ENCODE data around the gene LARP4B.

Gene LARP4B

GRCh38 chr10:775245-776075 is 156.0 kb downstream of the LARP4B start:
- H3K23ac ChIP-seq (ENCODE audit: low read length) = no peak overlapping the region
- H3K18ac ChIP-seq (ENCODE audit: low read length) = no peak overlapping the region
- no peaks in the 10 kb centered on the region for H3K79me2 ChIP-seq (ENCODE audit: control insufficient read depth, insufficient read depth, low read length, poor library complexity)
- no peak overlapping the region for H3K27ac ChIP-seq (ENCODE audit: low read depth, low read length)
- H3K4me1 ChIP-seq (ENCODE audit: control insufficient read depth in 1 of 2, insufficient read depth in 2 of 2, low read length in 2 of 2) = peaks cover 2 to 5% of the 10 kb centered on the region in 2 experiments
- no peak overlapping the region for H4K8ac ChIP-seq (ENCODE audit: low read depth, low read length)
- H3K9me3 ChIP-seq (ENCODE audit: insufficient read depth, low read depth, low read length) = peaks cover 3% of the 10 kb centered on the region
- no peak overlapping the region for H2AFZ ChIP-seq (ENCODE audit: insufficient read depth, low read length, poor library complexity)
- H2AK5ac ChIP-seq (ENCODE audit: low read length) = no peak overlapping the region
- no peak overlapping the region for H4K91ac ChIP-seq (ENCODE audit: low read depth, low read length)
- no peak overlapping the region for H3K9ac ChIP-seq (ENCODE audit: low read length)
- no peak overlapping the region for H2BK12ac ChIP-seq (ENCODE audit: low read length)
- no peak overlapping the region for H3K4me2 ChIP-seq (ENCODE audit: low read length)
- H3K14ac ChIP-seq (ENCODE audit: low read length) = no peak overlapping the region
- no peak overlapping the region for H2BK120ac ChIP-seq (ENCODE audit: insufficient read depth, low read length, poor library complexity)
- no peaks in the 10 kb centered on the region for H3K27me3 ChIP-seq (ENCODE audit: insufficient read depth, low read length)
- H3K4me3 ChIP-seq (ENCODE audit: low read depth, low read length) = no peak overlapping the region
- H2BK5ac ChIP-seq (ENCODE audit: low read depth, low read length, poor library complexity) = no peak overlapping the region
- H4K12ac ChIP-seq (ENCODE audit: low read depth, low read length) = no peak overlapping the region
- no peak overlapping the region for H3K4ac ChIP-seq (ENCODE audit: low read depth, low read length)
- DNase-seq = peak in 1 of 2 donors; percentile 16
- H3K79me1 ChIP-seq (ENCODE audit: low read length) = no peaks in the 10 kb centered on the region
- no CpG with 5 or more reads among the region's 38 CpGs for WGBS (ENCODE audit: extremely low coverage, insufficient coverage, insufficient read length)
- no peaks in the 10 kb centered on the region for H3K36me3 ChIP-seq (ENCODE audit: control insufficient read depth in 1 of 2, insufficient read depth in 2 of 2, low read length in 2 of 2)

- Histone ChIP-seq H2AFZ (ENCODE audit: insufficient read depth, low read length, poor library complexity) (no peak overlapping the region), H3K36me3 (ENCODE audit: control insufficient read depth in 1 of 2, insufficient read depth in 2 of 2, low read length in 2 of 2) (no peaks in the 10 kb centered on the region), H3K79me1 (ENCODE audit: low read length) (no peaks in the 10 kb centered on the region), H3K4ac (ENCODE audit: low read depth, low read length) (no peak overlapping the region), H3K9ac (ENCODE audit: low read length) (no peak overlapping the region), H4K91ac (ENCODE audit: low read depth, low read length) (no peak overlapping the region), H2BK12ac (ENCODE audit: low read length) (no peak overlapping the region), H4K12ac (ENCODE audit: low read depth, low read length) (no peak overlapping the region), H3K18ac (ENCODE audit: low read length) (no peak overlapping the region), H3K27ac (ENCODE audit: low read depth, low read length) (no peak overlapping the region), H3K4me1 (ENCODE audit: control insufficient read depth in 1 of 2, insufficient read depth in 2 of 2, low read length in 2 of 2) (peaks cover 2 to 5% of the 10 kb centered on the region in 2 experiments), H3K9me3 (ENCODE audit: insufficient read depth, low read depth, low read length) (peaks cover 3% of the 10 kb centered on the region), H2AK5ac (ENCODE audit: low read length) (no peak overlapping the region), H3K4me2 (ENCODE audit: low read length) (no peak overlapping the region), H3K14ac (ENCODE audit: low read length) (no peak overlapping the region), H2BK120ac (ENCODE audit: insufficient read depth, low read length, poor library complexity) (no peak overlapping the region), H3K4me3 (ENCODE audit: low read depth, low read length) (no peak overlapping the region), H4K8ac (ENCODE audit: low read depth, low read length) (no peak overlapping the region), H2BK5ac (ENCODE audit: low read depth, low read length, poor library complexity) (no peak overlapping the region), H3K23ac (ENCODE audit: low read length) (no peak overlapping the region), H3K79me2 (ENCODE audit: control insufficient read depth, insufficient read depth, low read length, poor library complexity) (no peaks in the 10 kb centered on the region), H3K27me3 (ENCODE audit: insufficient read depth, low read length) (no peaks in the 10 kb centered on the region)
- WGBS (ENCODE audit: extremely low coverage, insufficient coverage, insufficient read length) = no CpG with 5 or more reads among the region's 23 CpGs
- DNase-seq = no peak
Observed at GRCh38 chr10:774661-775244, 156.8 kb downstream of the LARP4B start.

DNA sequence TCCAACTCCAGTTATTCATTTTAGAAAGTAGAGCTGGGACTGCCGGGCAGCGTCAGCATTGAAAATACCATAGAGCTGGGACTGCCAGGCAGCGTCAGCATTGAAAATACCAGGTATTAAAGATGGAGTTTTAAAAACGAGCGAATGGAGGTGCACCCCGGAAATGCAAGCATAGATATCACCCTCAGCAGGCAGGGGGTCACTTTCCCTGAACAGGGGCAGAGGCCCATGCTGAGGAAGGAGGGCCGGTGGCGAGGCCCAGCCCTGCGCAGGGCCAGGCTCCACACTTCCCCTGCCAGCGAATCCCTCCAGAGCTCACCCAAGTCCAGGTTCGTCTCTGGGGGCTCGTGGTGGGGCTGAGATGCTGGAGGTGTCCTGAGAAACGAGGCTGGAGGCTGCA is 157.3 kb downstream of the LARP4B start:
- no peak overlapping the region for H3K4me3 ChIP-seq (ENCODE audit: low read depth, low read length)
- H3K27me3 ChIP-seq (ENCODE audit: insufficient read depth, low read length) = no peaks in the 10 kb centered on the region
- no peak overlapping the region for H3K4me2 ChIP-seq (ENCODE audit: low read length)
- H3K9ac ChIP-seq (ENCODE audit: low read length) = no peak overlapping the region
- H3K23ac ChIP-seq (ENCODE audit: low read length) = no peak overlapping the region
- peaks cover 3% of the 10 kb centered on the region for H3K9me3 ChIP-seq (ENCODE audit: insufficient read depth, low read depth, low read length)
- no peak overlapping the region for H2AK5ac ChIP-seq (ENCODE audit: low read length)
- no peak overlapping the region for H2BK120ac ChIP-seq (ENCODE audit: insufficient read depth, low read length, poor library complexity)
- H3K79me1 ChIP-seq (ENCODE audit: low read length) = no peaks in the 10 kb centered on the region
- H2AFZ ChIP-seq (ENCODE audit: insufficient read depth, low read length, poor library complexity) = no peak overlapping the region
- no CpG with 5 or more reads among the region's 13 CpGs for WGBS (ENCODE audit: extremely low coverage, insufficient coverage, insufficient read length)
- H3K79me2 ChIP-seq (ENCODE audit: control insufficient read depth, insufficient read depth, low read length, poor library complexity) = no peaks in the 10 kb centered on the region
- no peak overlapping the region for H3K14ac ChIP-seq (ENCODE audit: low read length)
- no peaks in the 10 kb centered on the region for H3K36me3 ChIP-seq (ENCODE audit: control insufficient read depth in 1 of 2, insufficient read depth in 2 of 2, low read length in 2 of 2)
- no peak overlapping the region for H4K12ac ChIP-seq (ENCODE audit: low read depth, low read length)
- H4K8ac ChIP-seq (ENCODE audit: low read depth, low read length) = no peak overlapping the region
- H2BK5ac ChIP-seq (ENCODE audit: low read depth, low read length, poor library complexity) = no peak overlapping the region
- H2BK12ac ChIP-seq (ENCODE audit: low read length) = no peak overlapping the region
- H3K4ac ChIP-seq (ENCODE audit: low read depth, low read length) = no peak overlapping the region
- H4K91ac ChIP-seq (ENCODE audit: low read depth, low read length) = no peak overlapping the region
- no peak for DNase-seq
- H3K4me1 ChIP-seq (ENCODE audit: control insufficient read depth in 1 of 2, insufficient read depth in 2 of 2, low read length in 2 of 2) = peaks cover 2 to 4% of the 10 kb centered on the region in 2 experiments
- H3K27ac ChIP-seq (ENCODE audit: low read depth, low read length) = no peak overlapping the region
- no peak overlapping the region for H3K18ac ChIP-seq (ENCODE audit: low read length)

DNA sequence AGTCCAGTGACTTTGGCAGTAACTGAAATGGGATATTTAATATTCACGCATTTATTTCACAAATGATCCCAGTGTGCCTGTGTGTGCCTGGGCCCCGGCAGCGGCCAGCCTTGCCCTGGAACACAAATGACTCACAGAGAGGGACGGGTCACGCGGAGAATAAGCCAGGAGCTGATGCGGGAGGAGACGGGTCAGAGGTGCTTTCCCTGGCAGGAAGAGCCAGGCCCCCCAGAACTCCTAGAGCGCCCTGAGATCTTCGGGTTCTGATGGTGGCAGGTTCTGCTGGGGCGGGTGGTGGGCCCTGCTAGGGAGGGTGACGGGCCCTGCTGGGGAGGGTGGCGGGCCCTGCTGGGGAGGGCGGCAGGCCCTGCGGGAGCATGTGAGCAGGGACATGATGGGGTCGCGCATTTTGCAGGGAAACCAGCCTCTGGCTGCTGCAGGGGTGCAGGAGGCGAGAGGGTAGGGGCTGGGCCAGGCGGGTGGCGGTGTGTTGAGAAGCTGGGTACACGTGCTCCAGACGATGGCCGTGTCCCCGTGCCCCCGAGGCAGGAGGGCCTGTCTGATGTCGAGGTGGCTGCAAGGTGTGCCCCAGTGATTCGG is 157.8 kb downstream of the LARP4B start:
- peaks cover 0 to under 1% of the 10 kb centered on the region in 2 experiments for H3K4me1 ChIP-seq (ENCODE audit: control insufficient read depth in 1 of 2, insufficient read depth in 2 of 2, low read length in 2 of 2)
- no peaks in the 10 kb centered on the region for H3K79me1 ChIP-seq (ENCODE audit: low read length)
- H4K91ac ChIP-seq (ENCODE audit: low read depth, low read length) = no peak overlapping the region
- H3K4me2 ChIP-seq (ENCODE audit: low read length) = no peak overlapping the region
- H3K14ac ChIP-seq (ENCODE audit: low read length) = no peak overlapping the region
- no peaks in the 10 kb centered on the region for H3K36me3 ChIP-seq (ENCODE audit: control insufficient read depth in 1 of 2, insufficient read depth in 2 of 2, low read length in 2 of 2)
- no CpG with 5 or more reads among the region's 27 CpGs for WGBS (ENCODE audit: extremely low coverage, insufficient coverage, insufficient read length)
- peaks cover 3% of the 10 kb centered on the region for H3K9me3 ChIP-seq (ENCODE audit: insufficient read depth, low read depth, low read length)
- no peak overlapping the region for H3K4me3 ChIP-seq (ENCODE audit: low read depth, low read length)
- no peak overlapping the region for H2AFZ ChIP-seq (ENCODE audit: insufficient read depth, low read length, poor library complexity)
- H2BK120ac ChIP-seq (ENCODE audit: insufficient read depth, low read length, poor library complexity) = no peak overlapping the region
- H3K4ac ChIP-seq (ENCODE audit: low read depth, low read length) = no peak overlapping the region
- no peak overlapping the region for H3K18ac ChIP-seq (ENCODE audit: low read length)
- H3K27me3 ChIP-seq (ENCODE audit: insufficient read depth, low read length) = no peaks in the 10 kb centered on the region
- no peak overlapping the region for H2BK5ac ChIP-seq (ENCODE audit: low read depth, low read length, poor library complexity)
- H2AK5ac ChIP-seq (ENCODE audit: low read length) = no peak overlapping the region
- H3K23ac ChIP-seq (ENCODE audit: low read length) = no peak overlapping the region
- no peak overlapping the region for H4K8ac ChIP-seq (ENCODE audit: low read depth, low read length)
- no peak overlapping the region for H3K9ac ChIP-seq (ENCODE audit: low read length)
- H3K79me2 ChIP-seq (ENCODE audit: control insufficient read depth, insufficient read depth, low read length, poor library complexity) = no peaks in the 10 kb centered on the region
- H3K27ac ChIP-seq (ENCODE audit: low read depth, low read length) = no peak overlapping the region
- DNase-seq = no peak
- no peak overlapping the region for H4K12ac ChIP-seq (ENCODE audit: low read depth, low read length)
- no peak overlapping the region for H2BK12ac ChIP-seq (ENCODE audit: low read length)
